Activated CD4-positive, alpha-beta memory T cell treated with anti-CD3 and anti-CD28 coated beads, Interleukin-2, amount 10 ng/mL, durations not matched to agents 7 days and 5 days (primary cell): ENCODE data around the gene ZCCHC7. TPM values are rescaled to one million over a fixed set of nuclear protein-coding genes. Genes with fewer than 3 reads are reported as not detected.
"Not testable (repeated sequence)": the region's sequence is repeated elsewhere in the genome, so short reads cannot be mapped to it uniquely, and the experiment has no call there.

ENCODE experiments used
- CTCF ChIA-PET: fragments of 350-600 bp; sonication (Branson Sonifier 250); formaldehyde crosslinking; loops from one replicate; lab custom pipeline; 2021; ENCODE audit warnings: antibody characterized with exemption, inconsistent platforms; lab: Charles Lee
- POLR2A ChIA-PET: fragments of 350-600 bp; sonication (Branson Sonifier 250); formaldehyde crosslinking; loops from one replicate; lab custom pipeline; 2021; ENCODE audit warnings: antibody characterized with exemption; lab: Charles Lee
- DNase-seq: peaks from one replicate; pipeline ENCODE4 v3.0.0-alpha.2; 2020
- H3K27ac Mint-ChIP-seq: one replicate; pipeline ENCODE4 v1.8.0; 2021; ENCODE audit warnings: mild to moderate bottlenecking, mixed read lengths
- H3K27me3 Mint-ChIP-seq: one replicate; pipeline ENCODE4 v1.8.0; 2021; ENCODE audit warnings: mixed read lengths
- H3K36me3 Mint-ChIP-seq: one replicate; pipeline ENCODE4 v1.8.0; 2021; ENCODE audit warnings: low read depth, mixed read lengths
- H3K4me1 Mint-ChIP-seq: one replicate; pipeline ENCODE4 v1.8.0; 2021; ENCODE audit warnings: mixed read lengths
- H3K4me3 Mint-ChIP-seq: one replicate; pipeline ENCODE4 v1.8.0; 2021; ENCODE audit warnings: mild to moderate bottlenecking, mixed read lengths
- H3K9me3 Mint-ChIP-seq: one replicate; pipeline ENCODE4 v1.8.0; 2021; ENCODE audit warnings: mixed read lengths
- total RNA-seq, 2 experiments: library from RNA; stranded (reverse); gene quantifications; one replicate each; pipeline ENCODE4 v1.2.3, GENCODE V29; 2021

ZCCHC7 gene
- total RNA-seq, 2 experiments from 2014 or later = 20.9 to 21.9 TPM

- Mint-ChIP-seq H3K27ac (no peak overlapping the region), H3K4me3 (no peak overlapping the region), H3K4me1 (no peaks in the 10 kb centered on the region), H3K9me3 (no peaks in the 10 kb centered on the region), H3K27me3 (no peaks in the 10 kb centered on the region), H3K36me3 (no peaks in the 10 kb centered on the region)
- DNase-seq = no peak
- ChIA-PET POLR2A (interaction anchor here (0.6 kb wide), 1 partner anchor 91 kb away, joined by 4 read pairs; no protein-coding TSS in a partner anchor), CTCF (no interaction called here)
Measured at GRCh38 chr9:37097294-37097693, 23.1 kb upstream of the ZCCHC7 start.

- Mint-ChIP-seq H3K9me3 (no peaks in the 10 kb centered on the region), H3K4me1 (peaks cover 6% of the 10 kb centered on the region), H3K27ac (no peak overlapping the region), H3K27me3 (no peaks in the 10 kb centered on the region), H3K36me3 (no peaks in the 10 kb centered on the region), H3K4me3 (no peak overlapping the region)
- DNase-seq = no peak
- ChIA-PET POLR2A (no interaction called here), CTCF (no interaction called here)
Measured at GRCh38 chr9:37100327-37100726, 20.0 kb upstream of the ZCCHC7 start.

GRCh38 chr9:37100741-37101140 is 19.6 kb upstream of the ZCCHC7 start:
- CTCF ChIA-PET = no interaction called here

GRCh38 chr9:37102486-37102885 is 17.9 kb upstream of the ZCCHC7 start:
- ChIA-PET POLR2A (no interaction called here), CTCF (no interaction called here)
- Mint-ChIP-seq H3K9me3 (peaks cover 2% of the 10 kb centered on the region), H3K27me3 (no peaks in the 10 kb centered on the region), H3K4me1 (peaks cover 18% of the 10 kb centered on the region), H3K36me3 (no peaks in the 10 kb centered on the region), H3K27ac (no peak overlapping the region), H3K4me3 (no peak overlapping the region)
- no peak for DNase-seq

More at GRCh38 chr9:37100741-37101140, 19.6 kb upstream of the ZCCHC7 start:
- H3K4me3 Mint-ChIP-seq = no peak overlapping the region
- no peak overlapping the region for H3K27ac Mint-ChIP-seq
- H3K36me3 Mint-ChIP-seq = no peaks in the 10 kb centered on the region
- DNase-seq = no peak
- POLR2A ChIA-PET = interaction anchor here (0.7 to 1.3 kb wide), 2 partner anchors 14 to 105 kb away, joined by 3 read pairs; no protein-coding TSS in a partner anchor
- peaks cover 6% of the 10 kb centered on the region for H3K4me1 Mint-ChIP-seq
- no peaks in the 10 kb centered on the region for H3K27me3 Mint-ChIP-seq
- no peaks in the 10 kb centered on the region for H3K9me3 Mint-ChIP-seq

GRCh38 chr9:37104183-37104889 is 16.0 kb upstream of the ZCCHC7 start:
- ChIA-PET POLR2A (interaction anchor here (0.9 to 1.2 kb wide), 2 partner anchors 16 kb away, joined by 3 to 7 read pairs; partner anchors contain the start of gene ZCCHC7), CTCF (no interaction called here)
- Mint-ChIP-seq H3K36me3 (no peaks in the 10 kb centered on the region), H3K4me3 (no peak overlapping the region), H3K27me3 (peaks cover 4% of the 10 kb centered on the region), H3K4me1 (peaks cover 24% of the 10 kb centered on the region), H3K27ac (no peak overlapping the region), H3K9me3 (peaks cover 2% of the 10 kb centered on the region)
- no peak for DNase-seq

GRCh38 chr9:37105234-37105633 is 15.1 kb upstream of the ZCCHC7 start:
- Mint-ChIP-seq H3K4me1 (peaks cover 24% of the 10 kb centered on the region), H3K9me3 (peaks cover 2% of the 10 kb centered on the region), H3K4me3 (no peak overlapping the region), H3K27me3 (peaks cover 4% of the 10 kb centered on the region), H3K36me3 (no peaks in the 10 kb centered on the region), H3K27ac (no peak overlapping the region)
- CTCF ChIA-PET = no interaction called here
- DNase-seq = no peak
- POLR2A ChIA-PET = interaction anchor here (0.9 kb wide), 1 partner anchor 15 kb away, joined by 3 read pairs; the partner anchor contains the start of gene ZCCHC7

- ChIA-PET POLR2A (interaction anchor here (1.2 to 1.6 kb wide), 2 partner anchors 10 to 13 kb away, joined by 4 to 14 read pairs; partner anchors contain the start of gene ZCCHC7), CTCF (no interaction called here)
- peak overlapping the region; percentile 49 for H3K27ac Mint-ChIP-seq
- peaks cover 24% of the 10 kb centered on the region for H3K4me1 Mint-ChIP-seq
- H3K9me3 Mint-ChIP-seq = peaks cover 2% of the 10 kb centered on the region
- no peak overlapping the region for H3K4me3 Mint-ChIP-seq
- peaks cover 7% of the 10 kb centered on the region for H3K27me3 Mint-ChIP-seq
- no peaks in the 10 kb centered on the region for H3K36me3 Mint-ChIP-seq
- peak; percentile 23 for DNase-seq
Measured at GRCh38 chr9:37107701-37108100, 12.7 kb upstream of the ZCCHC7 start.

- H3K27ac Mint-ChIP-seq, CTCF ChIA-PET, H3K4me3 Mint-ChIP-seq, H3K36me3 Mint-ChIP-seq, H3K9me3 Mint-ChIP-seq, POLR2A ChIA-PET, H3K4me1 Mint-ChIP-seq, DNase-seq: not testable (repeated sequence)
- H3K27me3 Mint-ChIP-seq = peaks cover 13% of the 10 kb centered on the region
Measured at GRCh38 chr9:37114442-37114841, 5.9 kb upstream of the ZCCHC7 start.

GRCh38 chr9:37117956-37118355 is 2.4 kb upstream of the ZCCHC7 start:
- Mint-ChIP-seq H3K9me3 (peaks cover 6% of the 10 kb centered on the region), H3K27ac (no peak overlapping the region), H3K36me3 (peaks cover 14% of the 10 kb centered on the region), H3K27me3 (peaks cover 8% of the 10 kb centered on the region), H3K4me1 (peaks cover 24% of the 10 kb centered on the region), H3K4me3 (no peak overlapping the region)
- no peak for DNase-seq
- CTCF ChIA-PET = no interaction called here
- POLR2A ChIA-PET = interaction anchor here (1.2 kb wide), 1 partner anchor 11 kb away, joined by 4 read pairs; no protein-coding TSS in a partner anchor

- Mint-ChIP-seq H3K36me3 (peaks cover 14% of the 10 kb centered on the region), H3K4me1 (peaks cover 27% of the 10 kb centered on the region), H3K27ac (no peak overlapping the region), H3K4me3 (no peak overlapping the region), H3K27me3 (peaks cover 2% of the 10 kb centered on the region), H3K9me3 (peaks cover 6% of the 10 kb centered on the region)
- ChIA-PET POLR2A (interaction anchor here (1.2 to 4.0 kb wide), 11 partner anchors 10 to 112 kb away, joined by 3 to 59 read pairs (median 11); no protein-coding TSS in a partner anchor), CTCF (interaction anchor here (1.2 to 1.9 kb wide), 4 partner anchors 23 to 40 kb away, joined by 3 to 6 read pairs (median 5); no protein-coding TSS in a partner anchor)
- no peak for DNase-seq
Measured at GRCh38 chr9:37119360-37119759, 1.0 kb upstream of the ZCCHC7 start.

GRCh38 chr9:37120843-37121335 is 515 bp downstream of the ZCCHC7 start:
- ChIA-PET CTCF (interaction anchor here (0.8 to 1.9 kb wide), 6 partner anchors 26 to 248 kb away, joined by 3 to 6 read pairs (median 4); no protein-coding TSS in a partner anchor), POLR2A (interaction anchor here (0.6 to 4.0 kb wide), 31 partner anchors 8 to 471 kb away, joined by 3 to 59 read pairs (median 6); partner anchors contain the start of gene TOMM5)
- not testable (repeated sequence) for H3K27me3 Mint-ChIP-seq, H3K9me3 Mint-ChIP-seq, DNase-seq
- peaks cover 17% of the 10 kb centered on the region for H3K36me3 Mint-ChIP-seq
- H3K27ac Mint-ChIP-seq = peak overlapping the region; percentile 94
- H3K4me3 Mint-ChIP-seq = peak overlapping the region; percentile 98
- H3K4me1 Mint-ChIP-seq = peaks cover 30% of the 10 kb centered on the region

- Mint-ChIP-seq H3K4me1 (peaks cover 30% of the 10 kb centered on the region), H3K27me3 (no peaks in the 10 kb centered on the region), H3K27ac (no peak overlapping the region), H3K4me3 (peak overlapping the region; percentile 98), H3K36me3 (peaks cover 17% of the 10 kb centered on the region), H3K9me3 (peaks cover 6% of the 10 kb centered on the region)
- ChIA-PET POLR2A (interaction anchor here (0.8 to 4.0 kb wide), 6 partner anchors 11 to 87 kb away, joined by 3 to 59 read pairs (median 8); no protein-coding TSS in a partner anchor), CTCF (interaction anchor here (1.5 kb wide), 1 partner anchor 176 kb away, joined by 3 read pairs; no protein-coding TSS in a partner anchor)
- DNase-seq = no peak
Measured at GRCh38 chr9:37121881-37122280, 1.5 kb downstream of the ZCCHC7 start.
